Fibroblast of lung (primary cell): ENCODE results near the gene IBA57.

Source experiments
- EZH2 ChIP-seq: IDR thresholded peaks from 2 replicates; pipeline ENCODE4 v1.5.1; 2012; ENCODE audit warnings: low read length, control low read depth, mild to moderate bottlenecking; ENCODE audit errors: missing control alignments
- TF ChIP-seq, protein P1 (sequence below), 2 donors: IDR thresholded peaks in 1 of 2; conservative IDR thresholded peaks in 1 of 2; 1 replicate in 1 of 2; 2 replicates in 1 of 2; pipeline ENCODE4 v1.5.1; 2011 to 2012; ENCODE audit warnings: low read length in 2 of 2, control low read depth in 1 of 2, inconsistent platforms in 1 of 2, low read depth in 1 of 2, mild to moderate bottlenecking in 1 of 2

DNA sequence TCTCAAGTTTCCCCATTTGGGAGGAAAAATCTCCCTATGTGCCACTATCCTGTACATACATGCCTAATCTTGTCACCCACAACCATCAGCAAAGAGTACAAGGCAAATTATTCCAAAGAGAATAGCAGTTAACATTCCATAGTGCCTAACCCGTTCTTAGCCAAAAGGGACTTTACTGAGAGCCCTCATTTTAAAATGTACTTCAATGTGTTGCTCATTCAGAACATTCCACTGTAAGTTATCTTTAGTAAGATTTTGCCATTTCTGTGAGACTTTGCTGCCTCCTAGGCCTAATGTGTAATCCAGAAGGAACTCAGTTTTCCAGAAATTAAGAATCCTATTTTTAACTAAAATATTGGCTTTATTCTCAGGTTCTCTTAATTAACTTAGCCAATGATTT lies 45.3 kb upstream of the IBA57 start:
- TF ChIP-seq, protein P1, sequence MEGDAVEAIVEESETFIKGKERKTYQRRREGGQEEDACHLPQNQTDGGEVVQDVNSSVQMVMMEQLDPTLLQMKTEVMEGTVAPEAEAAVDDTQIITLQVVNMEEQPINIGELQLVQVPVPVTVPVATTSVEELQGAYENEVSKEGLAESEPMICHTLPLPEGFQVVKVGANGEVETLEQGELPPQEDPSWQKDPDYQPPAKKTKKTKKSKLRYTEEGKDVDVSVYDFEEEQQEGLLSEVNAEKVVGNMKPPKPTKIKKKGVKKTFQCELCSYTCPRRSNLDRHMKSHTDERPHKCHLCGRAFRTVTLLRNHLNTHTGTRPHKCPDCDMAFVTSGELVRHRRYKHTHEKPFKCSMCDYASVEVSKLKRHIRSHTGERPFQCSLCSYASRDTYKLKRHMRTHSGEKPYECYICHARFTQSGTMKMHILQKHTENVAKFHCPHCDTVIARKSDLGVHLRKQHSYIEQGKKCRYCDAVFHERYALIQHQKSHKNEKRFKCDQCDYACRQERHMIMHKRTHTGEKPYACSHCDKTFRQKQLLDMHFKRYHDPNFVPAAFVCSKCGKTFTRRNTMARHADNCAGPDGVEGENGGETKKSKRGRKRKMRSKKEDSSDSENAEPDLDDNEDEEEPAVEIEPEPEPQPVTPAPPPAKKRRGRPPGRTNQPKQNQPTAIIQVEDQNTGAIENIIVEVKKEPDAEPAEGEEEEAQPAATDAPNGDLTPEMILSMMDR (conservative IDR thresholded peaks at IDR 0.05 in 1 of 2, IDR thresholded peaks at IDR 0.05 in 1 of 2; ENCODE audit: low read depth in 1 of 2, low read length in 2 of 2) = no peak
- TF ChIP-seq EZH2 = no peak
